IMR-90 (cell line): ENCODE results near the gene SIM1. TPM values are rescaled to one million over a fixed set of nuclear protein-coding genes. Genes with fewer than 3 reads are reported as not detected.
A peak's percentile ranks its signal among the peaks of the same experiment; 100 is the strongest.

ENCODE experiments used
- ATAC-seq: fragments of 200-7000 bp; cut with Tn5 transposase; 2 replicates; pipeline ENCODE4 v1.9.1; 2020; ENCODE audit warnings: low read depth, mild to moderate bottlenecking, moderate library complexity
- BruUV-seq: library from RNA; stranded (reverse); fragments of 400-500 nt; replicated peaks from 2 replicates; lab custom pipeline; 2021; lab: Mats Ljungman, UMichigan
- CTCF ChIA-PET: fragments of 300-600 bp; formaldehyde crosslinking; extraction: SDS; loops from one replicate; lab custom pipeline; 2021; ENCODE audit warnings: antibody characterized with exemption; lab: Yijun Ruan, JAX
- POLR2A ChIA-PET: fragments of 300-600 bp; sonication (Branson Sonifier 250); formaldehyde crosslinking; loops from one replicate; lab custom pipeline; 2022; ENCODE audit warnings: antibody characterized with exemption; ENCODE audit not compliant: unreplicated experiment; lab: Charles Lee
- DNase-seq: peaks from one replicate; pipeline ENCODE4 v3.0.0; 2013
- H2AFZ ChIP-seq: replicated peaks from 2 replicates; pipeline ENCODE3; 2013; ENCODE audit warnings: low read length, mild to moderate bottlenecking; ENCODE audit not compliant: poor library complexity
- H2AK5ac ChIP-seq: 2 replicates; pipeline ENCODE4 v1.6.1; 2013; ENCODE audit warnings: low read depth, low read length, inconsistent platforms
- H2AK9ac ChIP-seq: replicated peaks from 2 replicates; pipeline ENCODE3; 2013; ENCODE audit warnings: mild to moderate bottlenecking, low read depth, low read length, moderate library complexity; ENCODE audit not compliant: poor library complexity
- H2BK120ac ChIP-seq: 2 replicates; pipeline ENCODE4 v1.6.1; 2013; ENCODE audit warnings: low read depth, low read length, inconsistent platforms
- H2BK15ac ChIP-seq: 3 replicates; pipeline ENCODE4 v1.6.1; 2013; ENCODE audit warnings: low read depth, low read length, inconsistent platforms
- H2BK20ac ChIP-seq: 2 replicates; pipeline ENCODE4 v1.6.1; 2013; ENCODE audit warnings: low read depth, mild to moderate bottlenecking, inconsistent platforms, low read length, moderate library complexity
- H2BK5ac ChIP-seq: 2 replicates; pipeline ENCODE4 v1.6.1; 2013; ENCODE audit warnings: mild to moderate bottlenecking, low read depth, low read length, inconsistent platforms; ENCODE audit not compliant: poor library complexity, severe bottlenecking
- H3K14ac ChIP-seq: replicated peaks from 2 replicates; pipeline ENCODE4 v1.6.1; 2013; ENCODE audit warnings: low read depth, low read length, inconsistent platforms
- H3K18ac ChIP-seq: 2 replicates; pipeline ENCODE4 v1.6.1; 2013; ENCODE audit warnings: low read depth, low read length, control low read depth
- H3K23ac ChIP-seq: 2 replicates; pipeline ENCODE4 v1.6.1; 2013; ENCODE audit warnings: low read depth, low read length, inconsistent platforms
- H3K27ac ChIP-seq: 2 replicates; pipeline ENCODE4 v1.5.1; 2013; ENCODE audit warnings: mild to moderate bottlenecking, control low read depth, low read length; ENCODE audit not compliant: insufficient read depth
- H3K27me3 ChIP-seq: 2 replicates; pipeline ENCODE4 v1.6.1; 2013; ENCODE audit warnings: low read length; ENCODE audit not compliant: control insufficient read depth, insufficient read depth
- H3K36me3 ChIP-seq: 2 replicates; pipeline ENCODE4 v1.6.1; 2013; ENCODE audit warnings: low read length, mixed read lengths; ENCODE audit not compliant: control insufficient read depth, insufficient read depth
- H3K4ac ChIP-seq: 2 replicates; pipeline ENCODE4 v1.6.1; 2013; ENCODE audit warnings: low read depth, low read length, inconsistent platforms
- H3K4me1 ChIP-seq: 2 replicates; pipeline ENCODE4 v1.6.1; 2013; ENCODE audit warnings: low read length, mixed read lengths; ENCODE audit not compliant: control insufficient read depth, insufficient read depth
- H3K4me2 ChIP-seq: 2 replicates; pipeline ENCODE4 v1.6.1; 2013; ENCODE audit warnings: low read depth, mild to moderate bottlenecking, control low read depth, low read length, moderate library complexity
- H3K4me3 ChIP-seq: 2 replicates; pipeline ENCODE4 v1.5.1; 2013; ENCODE audit warnings: low read depth, mild to moderate bottlenecking, control low read depth, low read length, moderate library complexity; ENCODE audit not compliant: insufficient read depth
- H3K56ac ChIP-seq: 2 replicates; pipeline ENCODE4 v1.6.1; 2013; ENCODE audit warnings: low read length, inconsistent platforms; ENCODE audit not compliant: insufficient read depth; ENCODE audit errors: extremely low read depth
- H3K79me1 ChIP-seq, 2 experiments: 2 replicates each; pipeline ENCODE4 v1.6.1; 2013; ENCODE audit warnings: low read length in 2 of 2, inconsistent platforms in 1 of 2, low read depth in 1 of 2
- H3K9ac ChIP-seq: 2 replicates; pipeline ENCODE4 v1.6.1; 2013; ENCODE audit warnings: low read depth, low read length, control low read depth
- H3K9me1 ChIP-seq: 2 replicates; pipeline ENCODE4 v1.6.1; 2013; ENCODE audit warnings: low read length, inconsistent platforms; ENCODE audit not compliant: insufficient read depth
- H3K9me3 ChIP-seq: 2 replicates; pipeline ENCODE4 v1.6.1; 2013; ENCODE audit warnings: low read length; ENCODE audit not compliant: control insufficient read depth, insufficient read depth
- H4K20me1 ChIP-seq: 2 replicates; pipeline ENCODE4 v1.6.1; 2013; ENCODE audit warnings: low read length, inconsistent platforms; ENCODE audit not compliant: insufficient read depth
- H4K5ac ChIP-seq: 2 replicates; pipeline ENCODE4 v1.6.1; 2013; ENCODE audit warnings: mild to moderate bottlenecking, low read depth, low read length, control low read depth
- H4K8ac ChIP-seq, 2 experiments: 2 replicates each; pipeline ENCODE4 v1.6.1; 2013; ENCODE audit warnings: low read depth in 2 of 2, low read length in 2 of 2, control low read depth in 1 of 2, inconsistent platforms in 1 of 2
- H4K91ac ChIP-seq: 2 replicates; pipeline ENCODE4 v1.6.1; 2013; ENCODE audit warnings: low read depth, low read length, inconsistent platforms; ENCODE audit not compliant: insufficient read depth
- MAZ ChIP-seq: IDR thresholded peaks from 2 replicates; pipeline ENCODE4 v1.6.1; 2012; ENCODE audit warnings: low read depth, mild to moderate bottlenecking, low read length, improper control_type of control experiment, moderate library complexity, borderline replicate concordance
- WGBS, 2 experiments: methylation state at CpG; one replicate each; pipeline versions ENCODE4 v1.1.5 to v1.1.7; 2013; ENCODE audit warnings: missing lambda C conversion rate in 2 of 2; ENCODE audit not compliant: insufficient read length in 1 of 2; ENCODE audit errors: extremely low coverage in 2 of 2; 5-methylcytosine and 5-hydroxymethylcytosine counted together
- dilution Hi-C: fragments of 300-500 bp; cut with HindIII; formaldehyde crosslinking; loops from one replicate; pipeline ENCODE4 v1.14.3; 2018; ENCODE audit warnings: low sequenced_read_pairs; ENCODE audit not compliant: unreplicated experiment
- in situ Hi-C: fragments of 300-500 bp; cut with MboI; formaldehyde crosslinking; loops from 3 replicates; pipeline ENCODE4 v1.14.3; 2019; ENCODE audit warnings: low sequenced_read_pairs, inconsistent platforms, mixed read lengths
- intact Hi-C: fragments of 100-400 bp; cut with micrococcal nuclease; formaldehyde crosslinking; loops from 2 replicates; pipeline ENCODE4 v1.10.0; 2022
- polyA plus RNA-seq, 3 experiments: library from polyadenylated mRNA; depleted of rRNA; stranded (reverse); fragments of >200 nt; gene quantifications; 2 replicates each; pipeline ENCODE4 v1.2.3, GENCODE V29; 2012; ENCODE audit warnings: low replicate concordance in 1 of 3
- total RNA-seq: library from RNA; depleted of rRNA; stranded (reverse); fragments of >200 nt; gene quantifications from 2 replicates; pipeline ENCODE4 v1.2.3, GENCODE V29; 2012
- TF ChIP-seq, protein P1 (sequence below): conservative IDR thresholded peaks from 2 replicates; pipeline ENCODE4 v1.5.1; 2012; ENCODE audit warnings: mild to moderate bottlenecking, low read depth, low read length, improper control_type of control experiment

The SIM1 gene
- total and polyA plus RNA-seq, 2 of the 4 experiments (the other 2 are of a cell fraction), result not detected

DNA sequence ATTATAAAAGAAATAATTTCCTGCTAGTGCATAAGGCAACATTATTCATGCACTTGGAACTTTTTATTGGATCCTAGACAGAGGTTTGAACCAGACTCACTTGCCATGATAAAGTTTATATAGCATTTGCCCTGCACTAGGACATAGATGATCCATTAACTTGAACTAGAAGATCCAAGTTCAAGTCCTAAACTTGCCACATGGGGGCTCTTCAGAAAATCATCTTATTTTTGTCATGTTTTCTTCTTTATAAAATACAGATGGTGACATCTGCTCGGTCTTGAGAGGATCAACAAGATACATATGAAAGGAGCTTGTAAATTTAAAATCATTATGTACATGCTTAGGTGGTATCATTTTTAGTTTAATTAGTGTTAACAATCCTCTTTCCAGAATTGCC lies 94.5 kb downstream of the SIM1 start:
- Histone ChIP-seq H3K4me3 (no peak overlapping the region), H3K36me3 (no peaks in the 10 kb centered on the region), H4K5ac (no peak overlapping the region), H3K18ac (no peak overlapping the region), H3K56ac (no peak overlapping the region), H2BK15ac (no peak overlapping the region), H2BK5ac (no peak overlapping the region), H3K9me3 (no peaks in the 10 kb centered on the region), H2AK5ac (no peak overlapping the region), H4K20me1 (no peaks in the 10 kb centered on the region), H2BK20ac (no peak overlapping the region), H3K9ac (no peak overlapping the region), H3K4ac (no peak overlapping the region), H3K27me3 (no peaks in the 10 kb centered on the region; the same call in 1 of the 2 replicates), H4K91ac (no peak overlapping the region), H3K14ac (no peak overlapping the region), H3K4me2 (no peak overlapping the region), H4K8ac (no peak overlapping the region), H3K23ac (no peak overlapping the region), H3K4me1 (0 out of 2 replicates have a peak, but pooled peaks cover 2% of the 10 kb centered on the region), H3K9me1 (no peaks in the 10 kb centered on the region), H3K79me1 (no peaks in the 10 kb centered on the region), H2BK120ac (no peak overlapping the region), H2AK9ac (no peak overlapping the region), H3K27ac (no peak overlapping the region), H2AFZ (no peak overlapping the region)
- dilution Hi-C loops (no loop called here), intact Hi-C loops (no loop called here), in situ Hi-C loops (no loop called here)
- TF ChIP-seq MAZ, result no peak
- TF ChIP-seq, protein P1, sequence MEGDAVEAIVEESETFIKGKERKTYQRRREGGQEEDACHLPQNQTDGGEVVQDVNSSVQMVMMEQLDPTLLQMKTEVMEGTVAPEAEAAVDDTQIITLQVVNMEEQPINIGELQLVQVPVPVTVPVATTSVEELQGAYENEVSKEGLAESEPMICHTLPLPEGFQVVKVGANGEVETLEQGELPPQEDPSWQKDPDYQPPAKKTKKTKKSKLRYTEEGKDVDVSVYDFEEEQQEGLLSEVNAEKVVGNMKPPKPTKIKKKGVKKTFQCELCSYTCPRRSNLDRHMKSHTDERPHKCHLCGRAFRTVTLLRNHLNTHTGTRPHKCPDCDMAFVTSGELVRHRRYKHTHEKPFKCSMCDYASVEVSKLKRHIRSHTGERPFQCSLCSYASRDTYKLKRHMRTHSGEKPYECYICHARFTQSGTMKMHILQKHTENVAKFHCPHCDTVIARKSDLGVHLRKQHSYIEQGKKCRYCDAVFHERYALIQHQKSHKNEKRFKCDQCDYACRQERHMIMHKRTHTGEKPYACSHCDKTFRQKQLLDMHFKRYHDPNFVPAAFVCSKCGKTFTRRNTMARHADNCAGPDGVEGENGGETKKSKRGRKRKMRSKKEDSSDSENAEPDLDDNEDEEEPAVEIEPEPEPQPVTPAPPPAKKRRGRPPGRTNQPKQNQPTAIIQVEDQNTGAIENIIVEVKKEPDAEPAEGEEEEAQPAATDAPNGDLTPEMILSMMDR, result peak; percentile 18; the same call in 1 of the 2 replicates
- DNase-seq, result no peak
- POLR2A ChIA-PET, result no interaction called here
- CTCF ChIA-PET, result no interaction called here
- WGBS, 2 experiments, result no CpG with 5 or more reads among the region's 1 CpG
- no peak for ATAC-seq
- BruUV-seq, result no TSS peak
